Gastrocnemius medialis (tissue), 4 donors: ENCODE measurements around the gene NBL1.

Experiments used
- CTCF ChIP-seq, 5 experiments: fragments of 450-650 bp in 3 of 5; fragments of 200-600 bp in 2 of 5; sonication (generic) in 2 of 5; IDR thresholded peaks in 4 of 5; conservative IDR thresholded peaks in 1 of 5; 1 replicate in 4 of 5; 2 replicates in 1 of 5; pipeline ENCODE4 v1.5.1; 2016 to 2019; ENCODE audit warnings: antibody characterized with exemption in 5 of 5, mild to moderate bottlenecking in 3 of 5, moderate library complexity in 3 of 5
- POLR2A ChIP-seq, 2 donors: fragments of 450-650 bp; IDR thresholded peaks; one replicate each; pipeline ENCODE4 v1.6.1; 2017; ENCODE audit warnings: antibody characterized with exemption in 2 of 2, mild to moderate bottlenecking in 2 of 2, moderate library complexity in 2 of 2

- no peak for TF ChIP-seq CTCF (IDR thresholded peaks at IDR 0.05 in 4 of 5, conservative IDR thresholded peaks at IDR 0.05 in 1 of 5)
- no peak for TF ChIP-seq POLR2A (IDR thresholded peaks at IDR 0.05)
Observed at GRCh38 chr1:19619697-19620384, 24.3 kb upstream of the NBL1 start.
